SK-N-SH (cell line): ENCODE results near the gene LHFPL5. TPM values are rescaled to one million over a fixed set of nuclear protein-coding genes. Genes with fewer than 3 reads are reported as not detected.

Source experiments
- CTCF ChIA-PET: fragments of 300-600, 350-600 bp; formaldehyde crosslinking; extraction: SDS; loops from one replicate; lab custom pipeline; 2021; lab: Yijun Ruan, JAX
- POLR2A ChIA-PET: fragments of 350-600 bp; sonication (Branson Sonifier 250); formaldehyde crosslinking; extraction: SDS; loops from one replicate; lab custom pipeline; 2020; ENCODE audit warnings: antibody characterized with exemption, inconsistent platforms; lab: Yijun Ruan, JAX
- DNase-seq: peaks from one replicate; pipeline ENCODE4 v3.0.0; 2012
- H2AFZ ChIP-seq: fragments of 200-600 bp; sonication (generic); 2 replicates; pipeline ENCODE4 v1.8.1; 2016; ENCODE audit warnings: antibody characterized with exemption, mild to moderate bottlenecking, low read depth
- H3F3A ChIP-seq: fragments of 200-600 bp; sonication (generic); replicated peaks from 2 replicates; pipeline ENCODE3; 2016; ENCODE audit warnings: antibody characterized with exemption, mild to moderate bottlenecking; ENCODE audit not compliant: insufficient read depth
- H3K27ac ChIP-seq, 2 experiments: fragments of 200-500 bp in 1 of 2; fragments of 200-600 bp in 1 of 2; sonication (Bioruptor generic) in 1 of 2; sonication (generic), shearing (Covaris generic) in 1 of 2; 2 replicates each; pipeline versions ENCODE4 v1.5.1 to v1.6.1; 2014 to 2016; ENCODE audit warnings: low read depth in 2 of 2, inconsistent platforms in 1 of 2, low read length in 1 of 2, mild to moderate bottlenecking in 1 of 2, mixed read lengths in 1 of 2
- H3K27me3 ChIP-seq: fragments of 200-600 bp; sonication (generic), shearing (Covaris generic); 2 replicates; pipeline ENCODE4 v1.6.1; 2016; ENCODE audit warnings: mixed run types; ENCODE audit not compliant: insufficient read depth
- H3K36me3 ChIP-seq, 2 experiments: fragments of 200-500 bp in 1 of 2; fragments of 200-600 bp in 1 of 2; sonication (Bioruptor generic) in 1 of 2; sonication (generic) in 1 of 2; replicated peaks in 1 of 2; 2 replicates each; pipeline versions ENCODE3 to v1.5.1; 2014 to 2016; ENCODE audit warnings: low read length in 1 of 2, mild to moderate bottlenecking in 1 of 2; ENCODE audit not compliant: insufficient read depth in 2 of 2, control insufficient read depth in 1 of 2
- H3K4me1 ChIP-seq, 2 experiments: fragments of 200-500 bp in 1 of 2; fragments of 200-600 bp in 1 of 2; sonication (Bioruptor generic) in 1 of 2; sonication (generic), shearing (Covaris generic) in 1 of 2; 2 replicates each; pipeline versions ENCODE4 v1.5.1 to v1.6.1; 2014 to 2016; ENCODE audit warnings: low read depth in 1 of 2, low read length in 1 of 2, mixed run types in 1 of 2; ENCODE audit not compliant: insufficient read depth in 2 of 2, control insufficient read depth in 1 of 2
- H3K4me2 ChIP-seq: fragments of 200-600 bp; sonication (generic), shearing (Covaris generic); 2 replicates; pipeline ENCODE4 v1.6.1; 2017; ENCODE audit warnings: mixed run types
- H3K4me3 ChIP-seq, 2 experiments: fragments of 200-500 bp in 1 of 2; fragments of 200-600 bp in 1 of 2; sonication (Bioruptor generic) in 1 of 2; sonication (generic), shearing (Covaris generic) in 1 of 2; 2 replicates each; pipeline versions ENCODE4 v1.5.1 to v1.8.1; 2014 to 2016; ENCODE audit warnings: low read depth in 2 of 2, inconsistent platforms in 1 of 2, low read length in 1 of 2, mild to moderate bottlenecking in 1 of 2, mixed read lengths in 1 of 2, moderate library complexity in 1 of 2
- H3K79me2 ChIP-seq: fragments of 200-600 bp; sonication (generic); 2 replicates; pipeline ENCODE4 v1.8.1; 2017; ENCODE audit warnings: mild to moderate bottlenecking; ENCODE audit not compliant: insufficient read depth
- H3K9ac ChIP-seq: fragments of 200-600 bp; sonication (generic); 2 replicates; pipeline ENCODE4 v1.6.1; 2017; ENCODE audit warnings: mixed run types
- H3K9me2 ChIP-seq: fragments of 200-600 bp; sonication (generic); 2 replicates; pipeline ENCODE4 v1.6.1; 2017; ENCODE audit warnings: mixed run types
- H3K9me3 ChIP-seq: fragments of 200-600 bp; sonication (generic); 2 replicates; pipeline ENCODE4 v1.6.1; 2017; ENCODE audit warnings: mixed run types, mild to moderate bottlenecking, moderate library complexity
- H4K20me1 ChIP-seq: fragments of 200-600 bp; sonication (generic); 2 replicates; pipeline ENCODE4 v1.6.1; 2017; ENCODE audit warnings: mild to moderate bottlenecking, mixed run types; ENCODE audit not compliant: insufficient read depth
- CHD2 ChIP-seq: fragments of 150-350 bp; IDR thresholded peaks from 2 replicates; pipeline ENCODE4 v1.6.1; 2018; ENCODE audit warnings: low read length; ENCODE audit not compliant: partially characterized antibody
- ELF1 ChIP-seq: IDR thresholded peaks from 2 replicates; pipeline ENCODE4 v1.4.0; 2012
- EP300 ChIP-seq, 2 experiments: IDR thresholded peaks; 2 replicates each; pipeline versions ENCODE4 v1.4.0 to v1.6.1; 2012; ENCODE audit warnings: borderline replicate concordance in 1 of 2, low read depth in 1 of 2, low read length in 1 of 2
- EZH2phosphoT487 ChIP-seq: fragments of 200-600 bp; sonication (generic); IDR thresholded peaks from 2 replicates; pipeline ENCODE4 v1.6.1; 2017; ENCODE audit warnings: low read depth, mixed run types, mild to moderate bottlenecking, antibody characterized with exemption, moderate library complexity, borderline replicate concordance
- FOSL2 ChIP-seq: IDR thresholded peaks from 2 replicates; pipeline ENCODE4 v1.4.0; 2012; ENCODE audit warnings: low read depth, mild to moderate bottlenecking, moderate library complexity, borderline replicate concordance
- FOXJ3 ChIP-seq: sonication (generic); formaldehyde crosslinking; IDR thresholded peaks from 2 replicates; pipeline ENCODE4 v1.5.1; 2020; ENCODE audit warnings: mild to moderate bottlenecking, missing genetic modification reagents
- NRF1 ChIP-seq: IDR thresholded peaks from 2 replicates; pipeline ENCODE4 v1.6.1; 2012; ENCODE audit warnings: low read depth, mild to moderate bottlenecking, low read length
- SIN3A ChIP-seq: IDR thresholded peaks from 2 replicates; pipeline ENCODE4 v1.6.1; 2012; ENCODE audit warnings: low read depth, mild to moderate bottlenecking, low read length, moderate library complexity, borderline replicate concordance
- TAF1 ChIP-seq: IDR thresholded peaks from 2 replicates; pipeline ENCODE4 v1.6.1; 2012; ENCODE audit warnings: low read depth, mild to moderate bottlenecking, low read length, moderate library complexity, borderline replicate concordance
- USF1 ChIP-seq: IDR thresholded peaks from 2 replicates; pipeline ENCODE4 v1.4.0; 2012; ENCODE audit warnings: low read depth, borderline replicate concordance
- USF2 ChIP-seq: fragments of 150-350 bp; IDR thresholded peaks from 2 replicates; pipeline ENCODE4 v1.6.1; 2017; ENCODE audit warnings: antibody characterized with exemption, low read length, low read depth, borderline replicate concordance
- YY1 ChIP-seq: IDR thresholded peaks from 2 replicates; pipeline ENCODE4 v1.4.0; 2012; ENCODE audit warnings: low read depth, mild to moderate bottlenecking
- WGBS: methylation state at CpG from one replicate; pipeline ENCODE4 v1.1.6; 2017; ENCODE audit warnings: low lambda C conversion rate; 5-methylcytosine and 5-hydroxymethylcytosine counted together
- polyA plus RNA-seq, 3 experiments: library from polyadenylated mRNA; depleted of rRNA; stranded (reverse); fragments of >200 nt; gene quantifications; 2 replicates each; pipeline ENCODE4 v1.2.3, GENCODE V29; 2012

The LHFPL5 gene
- polyA plus RNA-seq, 1 of the 3 experiments (the other 2 are of a cell fraction): not detected

GRCh38 chr6:35844290-35844689, 39.1 kb downstream of the LHFPL5 start:
- ChIA-PET CTCF (no interaction called here), POLR2A (no interaction called here)

GRCh38 chr6:35850208-35850607, 45.1 kb downstream of the LHFPL5 start:
- DNase-seq: no peak
- H3K27me3 ChIP-seq: no peaks in the 10 kb centered on the region
- no peak overlapping the region for H2AFZ ChIP-seq
- no peaks in the 10 kb centered on the region for H3K4me1 ChIP-seq
- no peaks in the 10 kb centered on the region for H3F3A ChIP-seq
- WGBS: 85% methylated on average over 2 of the region's 2 CpGs
- no peaks in the 10 kb centered on the region for H3K9me2 ChIP-seq
- ChIA-PET POLR2A (no interaction called here), CTCF (no interaction called here)
- no peaks in the 10 kb centered on the region; the same call in 1 of the 2 replicates for H3K79me2 ChIP-seq
- H4K20me1 ChIP-seq: no peaks in the 10 kb centered on the region
- no peak overlapping the region for H3K27ac ChIP-seq
- H3K9me3 ChIP-seq: no peaks in the 10 kb centered on the region
- TF ChIP-seq USF1 (no peak), EZH2phosphoT487 (no peak), ELF1 (no peak)
- H3K4me3 ChIP-seq: no peak overlapping the region
- no peak overlapping the region for H3K4me2 ChIP-seq
- H3K36me3 ChIP-seq: peaks cover 27 to 76% of the 10 kb centered on the region in 2 experiments
- no peak overlapping the region for H3K9ac ChIP-seq

More at GRCh38 chr6:35844290-35844689, 39.1 kb downstream of the LHFPL5 start:
- no peak overlapping the region for H2AFZ ChIP-seq
- TF ChIP-seq CHD2: no peak
- TF ChIP-seq YY1: no peak
- TF ChIP-seq FOXJ3: no peak
- TF ChIP-seq NRF1: no peak
- TF ChIP-seq EP300 (IDR thresholded peaks at IDR 0.05; ENCODE audit: borderline replicate concordance in 1 of 2, low read depth in 1 of 2, low read length in 1 of 2): no peak
- no peak for TF ChIP-seq SIN3A
- no peak for TF ChIP-seq FOSL2
- TF ChIP-seq USF2: no peak
- no peak for TF ChIP-seq USF1
- no peak for TF ChIP-seq TAF1
- TF ChIP-seq, all 33 proteins: peak for 0
- no peak for DNase-seq
- Histone ChIP-seq H3K9ac (no peak overlapping the region), H3F3A (peaks cover 3% of the 10 kb centered on the region), H3K27ac (no peak overlapping the region), H3K36me3 (peaks cover 20 to 73% of the 10 kb centered on the region in 2 experiments), H3K9me2 (no peaks in the 10 kb centered on the region), H3K4me3 (no peak overlapping the region), H4K20me1 (no peaks in the 10 kb centered on the region), H3K79me2 (no peaks in the 10 kb centered on the region; the same call in 1 of the 2 replicates), H3K27me3 (no peaks in the 10 kb centered on the region), H3K4me2 (no peak overlapping the region), H3K9me3 (no peaks in the 10 kb centered on the region), H3K4me1 (no peaks in the 10 kb centered on the region)
- 96% methylated on average over 3 of the region's 3 CpGs for WGBS
